Amniotic stem cell (primary cell): ENCODE measurements around the gene MAGI2.

Experiments used
- DNase-seq: peaks from one replicate; lab custom pipeline; 2025; lab: John Stamatoyannopoulos, UW

The MAGI2 gene

GRCh38 chr7:78083476-78084120, 1369.9 kb downstream of the MAGI2 start:
- DNase-seq = no peak

GRCh38 chr7:78082556-78082955, 1370.9 kb downstream of the MAGI2 start:
- no peak for DNase-seq

- no peak for DNase-seq
Observed at GRCh38 chr7:78081888-78082287, 1371.6 kb downstream of the MAGI2 start.

GRCh38 chr7:78081344-78081743, 1372.1 kb downstream of the MAGI2 start:
- DNase-seq = no peak

- no peak for DNase-seq
Observed at GRCh38 chr7:78080811-78081210, 1372.7 kb downstream of the MAGI2 start.

GRCh38 chr7:78080241-78080640, 1373.2 kb downstream of the MAGI2 start:
- DNase-seq = no peak

GRCh38 chr7:78074713-78075112, 1378.8 kb downstream of the MAGI2 start:
- no peak for DNase-seq

- DNase-seq = no peak
Observed at GRCh38 chr7:78073609-78074382, 1379.7 kb downstream of the MAGI2 start.

GRCh38 chr7:78072201-78072590, 1381.3 kb downstream of the MAGI2 start:
- DNase-seq = no peak

GRCh38 chr7:78071491-78072200, 1381.8 kb downstream of the MAGI2 start:
- DNase-seq = no peak

GRCh38 chr7:78066599-78066998, 1386.9 kb downstream of the MAGI2 start:
- DNase-seq = no peak

GRCh38 chr7:78063758-78064157, 1389.7 kb downstream of the MAGI2 start:
- no peak for DNase-seq

GRCh38 chr7:78062214-78062613, 1391.3 kb downstream of the MAGI2 start:
- DNase-seq = no peak

GRCh38 chr7:78057571-78057970, 1395.9 kb downstream of the MAGI2 start:
- DNase-seq = no peak

- DNase-seq = no peak
Observed at GRCh38 chr7:78055599-78055998, 1397.9 kb downstream of the MAGI2 start.

GRCh38 chr7:78055001-78055573, 1398.4 kb downstream of the MAGI2 start:
- no peak for DNase-seq

GRCh38 chr7:78052112-78052511, 1401.4 kb downstream of the MAGI2 start:
- no peak for DNase-seq

GRCh38 chr7:78047800-78048199, 1405.7 kb downstream of the MAGI2 start:
- no peak for DNase-seq

GRCh38 chr7:78043159-78043558, 1410.3 kb downstream of the MAGI2 start:
- DNase-seq = no peak

- DNase-seq = no peak
Observed at GRCh38 chr7:78041423-78041822, 1412.0 kb downstream of the MAGI2 start.

- DNase-seq = no peak
Observed at GRCh38 chr7:78039790-78040776, 1413.4 kb downstream of the MAGI2 start.
